ENCODE measurements around the gene RAC2. TPM values are rescaled to one million over a fixed set of nuclear protein-coding genes. Genes with fewer than 3 reads are reported as not detected.

The RAC2 gene
- total and polyA plus RNA-seq, 9 of the 15 experiments (the other 6 are each of a cell fraction or from before 2014, with no cell fraction given) = 22.7 to 103 (median 43.3) TPM

- TF ChIP-seq, protein P1, sequence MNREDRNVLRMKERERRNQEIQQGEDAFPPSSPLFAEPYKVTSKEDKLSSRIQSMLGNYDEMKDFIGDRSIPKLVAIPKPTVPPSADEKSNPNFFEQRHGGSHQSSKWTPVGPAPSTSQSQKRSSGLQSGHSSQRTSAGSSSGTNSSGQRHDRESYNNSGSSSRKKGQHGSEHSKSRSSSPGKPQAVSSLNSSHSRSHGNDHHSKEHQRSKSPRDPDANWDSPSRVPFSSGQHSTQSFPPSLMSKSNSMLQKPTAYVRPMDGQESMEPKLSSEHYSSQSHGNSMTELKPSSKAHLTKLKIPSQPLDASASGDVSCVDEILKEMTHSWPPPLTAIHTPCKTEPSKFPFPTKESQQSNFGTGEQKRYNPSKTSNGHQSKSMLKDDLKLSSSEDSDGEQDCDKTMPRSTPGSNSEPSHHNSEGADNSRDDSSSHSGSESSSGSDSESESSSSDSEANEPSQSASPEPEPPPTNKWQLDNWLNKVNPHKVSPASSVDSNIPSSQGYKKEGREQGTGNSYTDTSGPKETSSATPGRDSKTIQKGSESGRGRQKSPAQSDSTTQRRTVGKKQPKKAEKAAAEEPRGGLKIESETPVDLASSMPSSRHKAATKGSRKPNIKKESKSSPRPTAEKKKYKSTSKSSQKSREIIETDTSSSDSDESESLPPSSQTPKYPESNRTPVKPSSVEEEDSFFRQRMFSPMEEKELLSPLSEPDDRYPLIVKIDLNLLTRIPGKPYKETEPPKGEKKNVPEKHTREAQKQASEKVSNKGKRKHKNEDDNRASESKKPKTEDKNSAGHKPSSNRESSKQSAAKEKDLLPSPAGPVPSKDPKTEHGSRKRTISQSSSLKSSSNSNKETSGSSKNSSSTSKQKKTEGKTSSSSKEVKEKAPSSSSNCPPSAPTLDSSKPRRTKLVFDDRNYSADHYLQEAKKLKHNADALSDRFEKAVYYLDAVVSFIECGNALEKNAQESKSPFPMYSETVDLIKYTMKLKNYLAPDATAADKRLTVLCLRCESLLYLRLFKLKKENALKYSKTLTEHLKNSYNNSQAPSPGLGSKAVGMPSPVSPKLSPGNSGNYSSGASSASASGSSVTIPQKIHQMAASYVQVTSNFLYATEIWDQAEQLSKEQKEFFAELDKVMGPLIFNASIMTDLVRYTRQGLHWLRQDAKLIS (CRISPR knock-in tag; IDR thresholded peaks at IDR 0.05) = no peak
- TF ChIP-seq CTBP1 (IDR thresholded peaks at IDR 0.05; ENCODE audit: borderline replicate concordance) = no peak
These were observed 40.6 kb downstream of the RAC2 start (continued) for GRCh38 chr22:37203354-37204044.

DNA sequence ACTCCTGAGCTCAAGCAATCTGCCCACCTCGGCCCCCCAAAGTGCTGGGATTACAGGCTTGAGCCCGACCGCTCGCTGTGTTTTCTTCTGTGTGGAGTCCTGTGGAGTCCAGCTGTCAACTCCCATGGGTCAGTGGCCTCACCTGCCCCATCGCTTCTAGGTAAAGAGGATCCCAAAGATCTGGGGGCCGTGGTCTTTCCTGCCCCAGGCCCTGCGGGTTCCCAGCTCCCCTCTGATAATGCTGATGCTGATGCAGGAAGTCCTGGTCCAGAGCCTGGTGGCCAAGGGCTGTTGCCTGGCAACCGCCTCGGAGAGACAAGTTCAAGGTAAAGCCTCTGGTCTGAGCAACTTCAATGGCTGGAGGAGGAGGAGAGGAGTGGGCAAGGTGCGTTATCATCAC is 41.4 kb downstream of the RAC2 start:
- Histone ChIP-seq H3K4me1 (replicated peaks in 1 of 2; ENCODE audit: control insufficient read depth in 2 of 2, insufficient read depth in 2 of 2, low read length in 2 of 2) (peaks cover 12 to 44% of the 10 kb centered on the region in 2 experiments), H3K9ac (ENCODE audit: insufficient read depth in 1 of 2, low read depth in 2 of 2, low read length in 2 of 2) (no peak overlapping the region), H3K4me2 (ENCODE audit: insufficient read depth, low read length) (no peak overlapping the region), H2AFZ (ENCODE audit: low read depth, low read length) (no peak overlapping the region), H3K9me3 (replicated peaks; ENCODE audit: control insufficient read depth, insufficient read depth, low read depth, low read length) (no peaks in the 10 kb centered on the region), H3K9me1 (ENCODE audit: control insufficient read depth, insufficient read depth, low read length) (no peaks in the 10 kb centered on the region), H4K20me1 (replicated peaks; ENCODE audit: control insufficient read depth, insufficient read depth, low read length) (no peaks in the 10 kb centered on the region), H3K27ac (ENCODE audit: extremely low read depth, low read depth, low read length) (no peak overlapping the region), H3K79me2 (ENCODE audit: control insufficient read depth, insufficient read depth, low read length) (peaks cover 2% of the 10 kb centered on the region; the same call in 1 of the 3 replicates), H3K36me3 (ENCODE audit: control insufficient read depth, insufficient read depth, low read length) (no peaks in the 10 kb centered on the region), H3K27me3 (ENCODE audit: control insufficient read depth in 2 of 2, insufficient read depth in 2 of 2, low read length in 2 of 2) (no peaks in the 10 kb centered on the region), H3K4me3 (no peak overlapping the region)
- WGBS (ENCODE audit: insufficient coverage, low coverage, missing lambda C conversion rate) = 60% methylated on average over 6 of the region's 10 CpGs
- FAIRE-seq = no peak
- in situ Hi-C loops (cut with MboI) = no loop called here
- intact Hi-C loops (cut with micrococcal nuclease) = no loop called here
- DNase-seq (ENCODE audit: extremely low read depth in 1 of 4, low spot score in 3 of 4) = no peak
- CTCF ChIA-PET (ENCODE audit: low intra/inter-chr PET ratio) = no interaction called here
- POLR2A ChIA-PET = no interaction called here
- ATAC-seq = no peak
- no TSS peak for BruUV-seq (replicated peaks)
- TF ChIP-seq FOXP1 (CRISPR knock-in tag; IDR thresholded peaks at IDR 0.05) = no peak
- peak; percentile 79 for TF ChIP-seq RFX1 (IDR thresholded peaks at IDR 0.05)
- no peak for TF ChIP-seq NBN (IDR thresholded peaks at IDR 0.05; ENCODE audit: low read depth)

All from K562 (cell line).